K562 (cell line): ENCODE data around the gene UBR4. TPM values are rescaled to one million over a fixed set of nuclear protein-coding genes. Genes with fewer than 3 reads are reported as not detected.

Experiments
- ATAC-seq: fragments of 200-7000 bp; cut with Tn5 transposase; 3 replicates; pipeline ENCODE4 v1.9.1; 2020; ENCODE audit warnings: moderate library complexity
- BruUV-seq: library from RNA; stranded (reverse); fragments of 400-500 nt; replicated peaks from 2 replicates; lab custom pipeline; 2021; lab: Mats Ljungman, UMichigan
- CTCF ChIA-PET: fragments of 300-600 bp; formaldehyde crosslinking; extraction: SDS; loops from one replicate; lab custom pipeline; 2021; ENCODE audit warnings: low intra/inter-chr PET ratio; lab: Yijun Ruan, JAX
- POLR2A ChIA-PET: fragments of 300-600, 350-650 bp; sonication (Branson Sonifier 250); formaldehyde crosslinking; extraction: SDS; loops from one replicate; lab custom pipeline; 2021; ENCODE audit warnings: antibody characterized with exemption, inconsistent platforms; lab: Yijun Ruan, JAX
- DNase-seq, 4 experiments: peaks; one replicate each; pipeline versions ENCODE4 v3.0.0 to v3.0.0-alpha.2; 2011 to 2018; ENCODE audit warnings: low spot score in 3 of 4, mixed read lengths in 3 of 4; ENCODE audit errors: extremely low read depth in 1 of 4
- FAIRE-seq: peaks from 2 replicates; lab custom pipeline; 2011; peaks lifted over from hg19 to GRCh38; lab: Jason Lieb, UNC
- H2AFZ ChIP-seq: 2 replicates; pipeline ENCODE4 v1.6.0; 2011; ENCODE audit warnings: low read depth, low read length, control low read depth, inconsistent platforms
- H3K27ac ChIP-seq: fragments of 200-600 bp; 3 replicates; pipeline ENCODE4 v1.8.0; 2011; ENCODE audit warnings: low read depth, mild to moderate bottlenecking, control low read depth, inconsistent platforms, low read length, moderate library complexity, mixed read lengths; ENCODE audit errors: extremely low read depth
- H3K27me3 ChIP-seq, 2 experiments: fragments of 300-600 bp in 1 of 2; 2 replicates in 1 of 2; 3 replicates in 1 of 2; pipeline versions ENCODE4 v1.6.0 to v1.8.0; 2011; ENCODE audit warnings: inconsistent platforms in 2 of 2, low read length in 2 of 2, mild to moderate bottlenecking in 1 of 2, mixed read lengths in 1 of 2, moderate library complexity in 1 of 2; ENCODE audit not compliant: control insufficient read depth in 2 of 2, insufficient read depth in 2 of 2
- H3K36me3 ChIP-seq: fragments of 300-600 bp; 3 replicates; pipeline ENCODE4 v1.8.0; 2011; ENCODE audit warnings: mild to moderate bottlenecking, low read length, inconsistent platforms; ENCODE audit not compliant: control insufficient read depth, insufficient read depth
- H3K4me1 ChIP-seq, 2 experiments: fragments of 200-600 bp in 1 of 2; replicated peaks in 1 of 2; 2 replicates in 1 of 2; 3 replicates in 1 of 2; pipeline versions ENCODE4 v1.5.1 to v1.8.0; 2011; ENCODE audit warnings: inconsistent platforms in 2 of 2, low read length in 2 of 2, mild to moderate bottlenecking in 1 of 2, mixed read lengths in 1 of 2, moderate library complexity in 1 of 2; ENCODE audit not compliant: control insufficient read depth in 2 of 2, insufficient read depth in 2 of 2
- H3K4me2 ChIP-seq: 2 replicates; pipeline ENCODE4 v1.6.1; 2011; ENCODE audit warnings: low read length, control low read depth, inconsistent platforms, mixed read lengths; ENCODE audit not compliant: insufficient read depth
- H3K4me3 ChIP-seq: fragments of 200-600 bp; sonication (generic), shearing (Covaris generic); 2 replicates; pipeline ENCODE4 v1.5.1; 2016; ENCODE audit warnings: control low read depth, inconsistent platforms
- H3K79me2 ChIP-seq: fragments of 200-600 bp; 3 replicates; pipeline ENCODE4 v1.8.0; 2011; ENCODE audit warnings: low read length, inconsistent platforms; ENCODE audit not compliant: control insufficient read depth, insufficient read depth
- H3K9ac ChIP-seq, 2 experiments: 2 replicates each; pipeline versions ENCODE4 v1.6.0 to v1.6.1; 2011; ENCODE audit warnings: low read depth in 2 of 2, low read length in 2 of 2, control low read depth in 1 of 2, inconsistent platforms in 1 of 2, mild to moderate bottlenecking in 1 of 2, mixed read lengths in 1 of 2; ENCODE audit not compliant: insufficient read depth in 1 of 2
- H3K9me1 ChIP-seq: one replicate; pipeline ENCODE4 v1.6.0; 2011; ENCODE audit warnings: inconsistent platforms, mild to moderate bottlenecking, low read length, moderate library complexity; ENCODE audit not compliant: control insufficient read depth, insufficient read depth
- H3K9me3 ChIP-seq: replicated peaks from 2 replicates; pipeline ENCODE4 v1.5.1; 2011; ENCODE audit warnings: low read depth, low read length, inconsistent platforms; ENCODE audit not compliant: control insufficient read depth, insufficient read depth
- H4K20me1 ChIP-seq: replicated peaks from 2 replicates; pipeline ENCODE4 v1.6.1; 2011; ENCODE audit warnings: low read length, inconsistent platforms, mixed read lengths; ENCODE audit not compliant: control insufficient read depth, insufficient read depth
- CREBBP ChIP-seq: IDR thresholded peaks from one replicate; pipeline ENCODE4 v1.6.1; 2012; ENCODE audit warnings: low read depth, mild to moderate bottlenecking, control low read depth, inconsistent platforms, low read length
- CTBP1 ChIP-seq: fragments of 450-650 bp; IDR thresholded peaks from 2 replicates; pipeline ENCODE4 v1.6.1; 2016; ENCODE audit warnings: borderline replicate concordance
- PCBP2 ChIP-seq: fragments of 200-400 bp; formaldehyde crosslinking; IDR thresholded peaks from 2 replicates; pipeline ENCODE4 v1.6.1; 2018; ENCODE audit warnings: low read length, low read depth, mild to moderate bottlenecking, moderate library complexity; ENCODE audit not compliant: poor library complexity, severe bottlenecking
- POLR3G ChIP-seq: IDR thresholded peaks from 2 replicates; pipeline ENCODE4 v1.6.1; 2011; ENCODE audit not compliant: insufficient read length, insufficient replicate concordance; ENCODE audit errors: extremely low read depth
- PTRF ChIP-seq: fragments of 450-650 bp; IDR thresholded peaks from 2 replicates; pipeline ENCODE4 v1.6.1; 2016; ENCODE audit warnings: mild to moderate bottlenecking, missing genetic modification characterization, missing compliant biosample characterization
- RAD51 ChIP-seq: fragments of 450-650 bp; IDR thresholded peaks from 2 replicates; pipeline ENCODE4 v1.7.1; 2016; ENCODE audit warnings: low read depth, mild to moderate bottlenecking, borderline replicate concordance
- USF1 ChIP-seq: sonication (generic); formaldehyde crosslinking; IDR thresholded peaks from 2 replicates; pipeline ENCODE4 v1.9.0; 2022; ENCODE audit warnings: mild to moderate bottlenecking, missing genetic modification reagents
- VEZF1 ChIP-seq: fragments of 200-800 bp; sonication (Bioruptor generic); IDR thresholded peaks from 2 replicates; pipeline ENCODE4 v1.6.1; 2017; ENCODE audit warnings: missing genetic modification characterization, missing compliant biosample characterization
- XRCC5 ChIP-seq: fragments of 200-400 bp; formaldehyde crosslinking; IDR thresholded peaks from 2 replicates; pipeline ENCODE4 v1.6.1; 2017; ENCODE audit warnings: low read depth, mild to moderate bottlenecking, low read length
- ZNF124 ChIP-seq: sonication (generic); formaldehyde crosslinking; IDR thresholded peaks from 2 replicates; pipeline ENCODE4 v1.8.1; 2022; ENCODE audit warnings: missing genetic modification reagents
- ZNF398 ChIP-seq: fragments of 250-450 bp; sonication (Bioruptor Pico); IDR thresholded peaks from 2 replicates; pipeline ENCODE4 v1.8.0; 2021; ENCODE audit warnings: moderate library complexity, mild to moderate bottlenecking, inconsistent platforms
- ZNF512 ChIP-seq: IDR thresholded peaks from 2 replicates; pipeline ENCODE4 v1.6.1; 2016; ENCODE audit warnings: missing genetic modification characterization, missing compliant biosample characterization
- ZNF740 ChIP-seq, 3 experiments: fragments of 200-800 bp in 1 of 3; sonication (Bioruptor generic) in 1 of 3; sonication (generic) in 1 of 3; formaldehyde crosslinking in 1 of 3; IDR thresholded peaks; 2 replicates each; pipeline versions ENCODE4 v1.6.1 to v1.8.0; 2016 to 2022; ENCODE audit warnings: mild to moderate bottlenecking in 2 of 3, missing compliant biosample characterization in 2 of 3, missing genetic modification characterization in 2 of 3, missing genetic modification reagents in 1 of 3
- WGBS: fragments of 100-300 bp; shearing (Covaris generic); methylation state at CpG from one replicate; pipeline ENCODE4 v1.1.6; 2016; ENCODE audit warnings: low coverage, mixed read lengths; ENCODE audit not compliant: insufficient coverage; ENCODE audit errors: missing lambda C conversion rate; 5-methylcytosine and 5-hydroxymethylcytosine counted together
- in situ Hi-C: fragments of 300-500 bp; cut with MboI; formaldehyde crosslinking; loops from 4 replicates; pipeline ENCODE4 v1.15.0; 2018; ENCODE audit warnings: inconsistent platforms, mixed read lengths
- intact Hi-C: fragments of 100-400 bp; cut with micrococcal nuclease; formaldehyde crosslinking; loops from 2 replicates; pipeline ENCODE4 v1.14.2; 2022
- polyA plus RNA-seq, 8 experiments: library from polyadenylated mRNA; depleted of rRNA in 4 of 8; stranded (reverse) in 5 of 8; unstranded in 3 of 8; fragments of >200 nt; fragmentation: Nextera tagmentation in 2 of 8; fragmentation: Illumina TruSeq in 1 of 8; extraction: Ambion mirVana in 2 of 8; extraction: Trizol in 1 of 8; gene quantifications; 2 replicates each; pipeline versions ENCODE4 v1.2.1 to v1.2.3, GENCODE V29; 2011 to 2014; ENCODE audit warnings: inconsistent platforms in 1 of 8, missing spikeins in 1 of 8
- total RNA-seq, 7 experiments: library from RNA; depleted of rRNA in 6 of 7; stranded (reverse); fragments of >200 nt in 6 of 7; fragmentation: Illumina TruSeq in 2 of 7; extraction: Trizol in 2 of 7; gene quantifications; 2 replicates each; pipeline versions ENCODE4 v1.2.1 to v1.2.3, GENCODE V29; 2011 to 2021; ENCODE audit warnings: low replicate concordance in 1 of 7

The UBR4 gene
- total and polyA plus RNA-seq, 9 of the 15 experiments (the other 6 are each of a cell fraction or from before 2014, with no cell fraction given): 55.4 to 277 (median 123) TPM

- ATAC-seq: peak; percentile 72
- FAIRE-seq: no peak
- H3K36me3 ChIP-seq: no peaks in the 10 kb centered on the region
- no TSS peak for BruUV-seq
- POLR2A ChIA-PET: interaction anchor here (0.5 kb wide), 1 partner anchor 742 kb away, joined by 3 read pairs; no protein-coding TSS in a partner anchor
- no peak overlapping the region for H2AFZ ChIP-seq
- DNase-seq: no peak
- H3K9ac ChIP-seq: no peak overlapping the region
- no peaks in the 10 kb centered on the region for H3K9me3 ChIP-seq
- intact Hi-C loops (no loop called here), in situ Hi-C loops (no loop called here)
- no peaks in the 10 kb centered on the region for H3K9me1 ChIP-seq
- no peaks in the 10 kb centered on the region for H3K79me2 ChIP-seq
- H3K27ac ChIP-seq: no peak overlapping the region
- under 1% methylated on average over 7 of the region's 7 CpGs for WGBS
- H3K4me1 ChIP-seq: no peaks in the 10 kb centered on the region
- H4K20me1 ChIP-seq: no peaks in the 10 kb centered on the region; the same call in 1 of the 2 replicates
- no peak overlapping the region for H3K4me3 ChIP-seq
- CTCF ChIA-PET: no interaction called here
- H3K27me3 ChIP-seq: peaks cover 31 to 40% of the 10 kb centered on the region in 2 experiments; a peak in 4 of 5 replicates
- no peak overlapping the region for H3K4me2 ChIP-seq
- TF ChIP-seq ZNF124 (CRISPR knock-in tag) (no peak), RAD51 (peak; percentile 44; the same call in 1 of the 2 replicates), VEZF1 (0 out of 2 replicates have a peak, but pooled peaks have one; percentile 13), CTBP1 (0 out of 2 replicates have a peak, but pooled peaks have one; percentile 30), ZNF398 (no peak), ZNF740 (CRISPR knock-in tag; IDR thresholded peaks at IDR 0.05) (no peak), ZNF740 (tag; IDR thresholded peaks at IDR 0.05) (no peak), ZNF512 (tag) (no peak), POLR3G (no peak), USF1 (CRISPR knock-in tag) (peak; percentile 67), CREBBP (no peak), PCBP2 (no peak), PTRF (tag) (no peak), XRCC5 (no peak)
These were observed 182.0 kb downstream of the UBR4 start for GRCh38 chr1:19028110-19028509.
